HUES6 (cell line): Measurements from ENCODE around the gene MDGA2.

Source experiments
- H3K27ac ChIP-seq: 2 replicates; pipeline ENCODE4 v1.7.0; 2013; ENCODE audit warnings: low read depth, mild to moderate bottlenecking, low read length, inconsistent platforms
- H3K27me3 ChIP-seq: 2 replicates; pipeline ENCODE4 v1.6.1; 2013; ENCODE audit warnings: low read length; ENCODE audit not compliant: control insufficient read depth, insufficient read depth
- H3K36me3 ChIP-seq: 2 replicates; pipeline ENCODE4 v1.6.1; 2013; ENCODE audit warnings: low read length; ENCODE audit not compliant: control insufficient read depth, insufficient read depth
- H3K4me1 ChIP-seq: 2 replicates; pipeline ENCODE4 v1.6.1; 2013; ENCODE audit warnings: low read length; ENCODE audit not compliant: control insufficient read depth, insufficient read depth
- H3K4me3 ChIP-seq: 2 replicates; pipeline ENCODE4 v1.5.1; 2013; ENCODE audit warnings: low read depth, low read length
- H3K9ac ChIP-seq: one replicate; pipeline ENCODE4 v1.6.1; 2013; ENCODE audit warnings: mild to moderate bottlenecking, low read length
- H3K9me3 ChIP-seq: 2 replicates; pipeline ENCODE4 v1.6.1; 2013; ENCODE audit warnings: low read depth, low read length; ENCODE audit not compliant: control insufficient read depth, insufficient read depth

Gene MDGA2

GRCh38 chr14:47543459-47543858, 131.9 kb downstream of the MDGA2 start:
- Histone ChIP-seq H3K36me3 (no peaks in the 10 kb centered on the region), H3K4me1 (peaks cover 9% of the 10 kb centered on the region), H3K9me3 (no peaks in the 10 kb centered on the region), H3K27ac (no peak overlapping the region), H3K9ac (no peak overlapping the region), H3K27me3 (no peaks in the 10 kb centered on the region), H3K4me3 (no peak overlapping the region)

DNA sequence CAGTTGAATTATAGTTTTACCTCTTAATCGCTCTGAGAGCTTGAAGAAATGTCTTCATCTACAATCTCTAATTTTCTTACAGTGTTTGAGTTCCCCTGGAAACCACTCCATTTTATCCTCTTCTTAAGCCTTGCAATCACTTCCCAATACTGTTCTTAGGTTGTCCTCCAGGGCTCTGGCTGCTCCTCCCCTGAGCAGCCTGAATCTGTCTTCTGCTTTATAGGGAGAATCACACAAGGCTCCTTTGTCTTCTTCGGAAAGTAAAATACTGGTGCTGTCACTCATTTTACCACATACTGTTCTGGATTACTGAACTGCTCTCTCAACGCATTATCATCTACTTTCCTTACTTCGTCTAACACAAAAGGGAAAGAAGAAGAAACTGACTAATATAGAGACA, 133.7 kb downstream of the MDGA2 start:
- no peaks in the 10 kb centered on the region for H3K36me3 ChIP-seq
- no peaks in the 10 kb centered on the region for H3K9me3 ChIP-seq
- no peak overlapping the region for H3K4me3 ChIP-seq
- no peak overlapping the region for H3K27ac ChIP-seq
- H3K27me3 ChIP-seq: no peaks in the 10 kb centered on the region
- no peak overlapping the region for H3K9ac ChIP-seq
- peaks cover 14% of the 10 kb centered on the region for H3K4me1 ChIP-seq

DNA sequence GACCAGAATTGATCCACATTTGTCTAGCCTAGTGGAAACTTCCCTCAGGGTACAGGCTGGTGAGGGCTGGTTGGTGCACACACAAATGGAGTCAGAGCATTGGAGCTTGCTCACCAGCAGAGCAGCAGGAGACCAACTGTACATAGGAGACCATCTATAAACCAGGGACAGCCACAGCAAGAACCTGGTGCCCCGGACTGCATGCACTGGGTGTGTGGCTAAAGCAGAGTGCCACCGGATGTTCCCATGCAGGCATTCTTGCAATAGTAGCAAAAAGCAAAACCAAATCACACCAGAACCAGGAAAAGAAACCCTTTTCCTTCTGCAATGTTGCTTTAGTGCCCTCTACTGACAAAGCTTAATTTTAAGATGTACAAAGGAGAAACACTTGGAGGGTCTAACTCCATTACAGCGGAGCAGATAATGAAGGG, 136.4 kb downstream of the MDGA2 start:
- 0 out of 2 replicates have a peak, but pooled peaks cover 3% of the 10 kb centered on the region for H3K9me3 ChIP-seq
- H3K27ac ChIP-seq: no peak overlapping the region
- no peak overlapping the region for H3K9ac ChIP-seq

DNA sequence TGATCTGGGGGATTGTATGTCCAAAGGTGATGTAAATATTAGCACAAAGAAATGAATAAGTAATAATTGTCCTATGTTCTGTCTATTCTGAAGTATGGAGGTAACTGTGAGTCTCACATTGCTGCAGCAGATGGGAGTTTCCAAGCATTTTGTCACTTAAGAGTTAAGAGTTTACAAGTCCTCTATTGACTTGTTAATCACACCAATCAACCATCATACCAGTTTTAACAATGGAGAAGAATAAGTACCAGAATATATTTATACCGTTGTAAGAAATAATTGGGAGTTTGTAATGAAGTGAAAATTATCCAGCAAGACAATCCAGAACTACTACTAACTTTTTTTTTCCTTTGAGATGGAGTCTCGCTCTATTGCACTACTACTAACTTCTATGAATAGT, 139.1 kb downstream of the MDGA2 start:
- peaks cover 25% of the 10 kb centered on the region for H3K4me1 ChIP-seq
- H3K9me3 ChIP-seq: peaks cover 3% of the 10 kb centered on the region; the same call in 1 of the 2 replicates
- H3K9ac ChIP-seq: no peak overlapping the region
- H3K36me3 ChIP-seq: no peaks in the 10 kb centered on the region
- H3K27ac ChIP-seq: 0 out of 2 replicates have a peak overlapping the region, but pooled peaks have one; percentile 23
- H3K4me3 ChIP-seq: no peak overlapping the region
- no peaks in the 10 kb centered on the region for H3K27me3 ChIP-seq

More for the DNA sequence above, 136.4 kb downstream of the MDGA2 start:
- no peak overlapping the region for H3K4me3 ChIP-seq
- no peaks in the 10 kb centered on the region for H3K27me3 ChIP-seq
- H3K4me1 ChIP-seq: peaks cover 28% of the 10 kb centered on the region
- H3K36me3 ChIP-seq: no peaks in the 10 kb centered on the region

DNA sequence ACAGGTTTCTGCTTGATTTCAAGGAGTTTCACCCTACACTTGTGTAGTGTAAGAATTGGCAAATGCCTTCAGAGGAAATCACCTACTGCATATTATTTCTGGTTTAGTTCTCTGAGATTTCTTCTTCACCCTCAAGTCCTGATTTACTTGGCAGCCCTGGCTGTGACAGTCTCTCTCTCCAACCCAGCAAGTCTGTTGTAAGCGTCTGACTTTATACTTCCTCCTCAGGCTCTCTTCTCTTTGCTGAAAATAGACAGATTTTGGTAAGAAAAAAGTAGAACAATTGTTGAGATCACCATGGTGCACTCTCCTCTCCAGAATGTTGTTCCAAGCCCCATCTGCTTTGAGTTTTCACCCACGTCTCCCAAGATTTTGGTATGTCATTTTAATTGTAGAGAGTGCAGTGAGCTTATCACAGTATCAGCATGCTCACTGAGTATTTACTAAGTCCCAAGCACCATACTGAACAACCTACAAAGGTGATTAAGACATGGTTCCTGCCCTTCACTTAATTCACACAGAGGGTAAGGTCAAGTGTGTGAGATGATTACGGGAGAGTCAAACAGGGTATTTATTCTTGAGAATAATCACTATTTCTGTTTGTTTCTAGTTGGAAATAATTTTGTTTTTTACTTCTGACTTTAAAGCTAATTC, 148.7 kb downstream of the MDGA2 start:
- H3K4me1 ChIP-seq: no peaks in the 10 kb centered on the region
- no peak overlapping the region for H3K4me3 ChIP-seq
- no peak overlapping the region for H3K27ac ChIP-seq
- H3K9ac ChIP-seq: no peak overlapping the region
- H3K36me3 ChIP-seq: no peaks in the 10 kb centered on the region
- H3K9me3 ChIP-seq: peaks cover 7% of the 10 kb centered on the region
- H3K27me3 ChIP-seq: no peaks in the 10 kb centered on the region

- H3K27me3 ChIP-seq: no peaks in the 10 kb centered on the region
- H3K4me1 ChIP-seq: no peaks in the 10 kb centered on the region
- H3K9me3 ChIP-seq: 0 out of 2 replicates have a peak, but pooled peaks cover under 1% of the 10 kb centered on the region
- H3K27ac ChIP-seq: no peak overlapping the region
- H3K36me3 ChIP-seq: no peaks in the 10 kb centered on the region
- no peak overlapping the region for H3K4me3 ChIP-seq
- H3K9ac ChIP-seq: no peak overlapping the region
These were observed 150.9 kb downstream of the MDGA2 start for GRCh38 chr14:47524524-47524923.

DNA sequence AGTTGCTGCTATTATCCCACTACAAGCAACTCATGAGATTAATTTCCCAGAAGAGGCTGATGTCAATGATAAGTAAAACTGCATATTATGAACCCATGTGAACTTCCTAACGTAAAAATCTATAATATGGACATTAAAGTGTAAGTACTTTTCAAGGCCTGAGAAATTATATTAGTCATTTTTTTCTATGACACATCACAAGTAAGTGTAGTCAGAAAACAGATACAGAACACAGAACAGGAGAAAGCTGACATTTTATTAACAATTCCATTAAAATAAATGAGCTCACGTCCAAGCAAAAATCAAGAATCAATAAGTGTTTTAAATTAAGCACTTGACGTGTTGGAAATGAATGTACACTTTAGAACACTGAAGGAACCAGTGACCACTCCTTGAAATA, 155.0 kb downstream of the MDGA2 start:
- Histone ChIP-seq H3K4me3 (no peak overlapping the region), H3K9ac (no peak overlapping the region), H3K9me3 (no peaks in the 10 kb centered on the region), H3K27me3 (no peaks in the 10 kb centered on the region), H3K27ac (no peak overlapping the region), H3K4me1 (no peaks in the 10 kb centered on the region), H3K36me3 (no peaks in the 10 kb centered on the region)

GRCh38 chr14:47511829-47512228, 163.6 kb downstream of the MDGA2 start:
- Histone ChIP-seq H3K36me3 (no peaks in the 10 kb centered on the region), H3K27ac (no peak overlapping the region), H3K4me1 (no peaks in the 10 kb centered on the region), H3K27me3 (no peaks in the 10 kb centered on the region), H3K9ac (no peak overlapping the region), H3K4me3 (no peak overlapping the region), H3K9me3 (no peaks in the 10 kb centered on the region)

DNA sequence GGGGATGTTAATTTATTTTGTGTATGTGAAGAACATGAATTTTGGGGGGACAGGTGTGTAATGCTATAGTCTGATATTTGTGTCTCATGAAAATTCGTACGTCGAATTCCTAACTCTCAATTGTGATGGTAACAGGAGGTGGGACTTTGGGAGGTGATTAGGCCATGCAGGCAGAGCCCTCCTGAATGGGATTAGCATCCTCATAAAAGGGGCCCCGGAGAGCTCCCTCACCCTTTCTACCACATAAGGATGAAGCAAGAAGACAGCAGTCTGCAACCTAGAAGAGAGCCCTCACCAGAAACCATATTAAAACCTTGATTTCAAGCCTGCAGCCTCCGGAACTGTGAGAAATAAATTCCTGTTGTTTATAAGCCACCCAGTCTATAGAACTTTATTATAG, 165.4 kb downstream of the MDGA2 start:
- Histone ChIP-seq H3K9me3 (no peaks in the 10 kb centered on the region), H3K4me3 (no peak overlapping the region), H3K9ac (no peak overlapping the region), H3K36me3 (no peaks in the 10 kb centered on the region), H3K27me3 (no peaks in the 10 kb centered on the region), H3K4me1 (no peaks in the 10 kb centered on the region), H3K27ac (no peak overlapping the region)

GRCh38 chr14:47507861-47508260, 167.5 kb downstream of the MDGA2 start:
- Histone ChIP-seq H3K27ac (no peak overlapping the region), H3K9me3 (no peaks in the 10 kb centered on the region)

DNA sequence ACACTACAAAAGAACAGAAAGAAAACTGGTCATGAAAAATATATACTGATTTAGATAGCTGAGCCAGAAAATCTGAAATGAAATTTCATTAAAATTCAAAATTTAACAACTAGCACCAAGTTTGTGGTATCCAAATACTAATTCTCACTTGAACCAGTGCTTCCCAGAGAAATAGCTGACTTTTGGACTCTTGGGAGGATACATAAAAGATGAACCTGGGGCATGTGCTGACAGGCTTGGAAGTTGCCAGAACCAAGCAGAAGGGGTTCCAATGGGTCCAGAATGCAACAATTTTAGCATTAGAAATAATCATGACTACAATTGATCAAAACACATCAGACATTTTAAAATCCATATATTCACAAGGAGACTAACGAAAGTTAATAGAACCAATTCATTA, 175.0 kb downstream of the MDGA2 start:
- no peak overlapping the region for H3K27ac ChIP-seq
- no peak overlapping the region for H3K4me3 ChIP-seq
- H3K9ac ChIP-seq: no peak overlapping the region
- H3K36me3 ChIP-seq: no peaks in the 10 kb centered on the region
- no peaks in the 10 kb centered on the region for H3K27me3 ChIP-seq
- H3K9me3 ChIP-seq: peaks cover 4% of the 10 kb centered on the region
- no peaks in the 10 kb centered on the region for H3K4me1 ChIP-seq

More at GRCh38 chr14:47507861-47508260, 167.5 kb downstream of the MDGA2 start:
- no peak overlapping the region for H3K9ac ChIP-seq
- H3K4me1 ChIP-seq: no peaks in the 10 kb centered on the region
- no peak overlapping the region for H3K4me3 ChIP-seq
- no peaks in the 10 kb centered on the region for H3K27me3 ChIP-seq
- no peaks in the 10 kb centered on the region for H3K36me3 ChIP-seq
